GM19455 (cell line): Measurements from ENCODE around the gene SCAMP5.

Experiments
- ATAC-seq: cut with Tn5 transposase; IDR thresholded peaks from one replicate; pipeline ENCODE4 v1.9.1; 2021; ENCODE audit not compliant: unreplicated experiment

The SCAMP5 gene

DNA sequence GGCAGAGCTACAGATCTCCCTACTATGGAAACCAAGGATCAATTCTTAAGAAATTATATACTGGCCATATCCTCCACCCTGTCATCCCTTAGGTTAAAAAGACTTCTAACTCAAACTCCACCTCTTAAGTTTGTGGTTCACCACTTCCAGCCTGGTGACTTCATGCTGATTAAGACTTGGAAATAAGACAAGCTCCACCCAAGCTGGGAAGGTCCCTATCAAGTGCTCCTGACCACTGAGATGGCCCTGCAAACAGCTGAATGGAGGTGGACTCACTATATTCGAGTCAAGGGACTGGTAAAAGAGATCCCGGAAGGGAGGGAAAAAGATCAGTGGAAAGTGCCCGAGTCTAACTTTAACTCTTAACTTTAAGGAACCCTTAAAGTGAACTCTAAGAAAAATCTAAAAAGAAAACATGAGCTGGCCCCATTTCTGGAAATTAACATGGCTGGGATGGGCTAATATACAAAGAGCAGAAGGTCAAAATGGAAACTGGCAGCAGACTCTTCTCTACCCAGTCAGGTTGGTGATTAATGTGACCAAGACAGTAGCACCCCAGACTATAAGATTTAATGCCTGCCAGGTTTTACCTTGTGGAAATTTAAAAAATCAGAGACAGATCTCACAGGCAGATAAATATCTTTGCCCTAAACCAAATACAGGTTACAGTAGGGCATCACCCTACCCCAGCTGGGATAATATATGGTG is 71.9 kb downstream of the SCAMP5 start:
- no peak for ATAC-seq

DNA sequence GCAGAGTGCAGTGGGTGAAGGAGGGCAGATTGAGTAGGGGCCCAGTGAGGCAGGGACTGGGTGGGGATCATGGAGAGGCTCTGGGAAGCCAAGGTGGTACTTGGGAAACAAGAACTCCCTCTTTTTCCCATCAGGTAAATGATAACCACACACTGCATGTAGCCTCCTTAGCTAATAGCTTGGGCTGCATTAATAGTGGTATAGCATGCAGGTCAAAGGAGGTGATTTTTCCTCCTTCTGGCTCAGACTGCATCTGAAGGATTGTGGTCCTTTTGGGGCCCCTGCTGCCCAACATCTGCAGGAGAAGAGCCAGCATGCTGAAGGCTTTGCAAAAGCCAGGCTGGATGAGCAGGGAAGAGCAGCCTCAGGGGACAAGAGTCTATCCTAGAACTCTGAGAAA is 73.4 kb downstream of the SCAMP5 start:
- no peak for ATAC-seq

DNA sequence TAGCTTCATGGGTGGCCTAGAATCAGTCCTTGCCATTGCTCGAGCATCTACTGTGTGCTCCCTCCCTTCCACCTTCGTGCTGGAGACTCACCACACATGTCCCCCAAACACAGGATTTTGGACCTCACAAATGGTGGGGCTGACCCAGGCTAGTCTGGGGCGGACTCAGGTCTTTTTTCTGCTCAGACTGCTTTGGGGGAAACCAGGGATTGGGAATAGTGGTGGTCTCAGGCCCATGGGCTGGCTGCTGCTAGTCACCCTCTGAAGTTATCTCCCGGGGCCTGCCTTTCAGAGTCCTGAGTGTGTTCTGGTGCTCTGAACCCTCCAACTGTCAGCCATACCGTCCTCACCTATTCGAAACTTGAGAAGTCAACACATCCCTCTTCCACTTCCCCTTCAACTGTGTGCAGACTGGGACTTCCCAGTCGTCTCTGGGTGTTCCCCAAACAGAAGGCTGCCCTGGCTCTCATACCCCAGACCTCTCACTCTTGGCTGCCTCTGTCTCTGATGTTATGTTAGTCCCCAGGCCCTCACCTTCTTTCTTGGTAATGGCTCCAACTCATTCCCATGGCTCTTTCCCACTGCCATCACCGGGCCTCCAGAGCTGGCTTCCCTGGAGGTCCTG is 74.0 kb downstream of the SCAMP5 start:
- peak; percentile 63 for ATAC-seq

DNA sequence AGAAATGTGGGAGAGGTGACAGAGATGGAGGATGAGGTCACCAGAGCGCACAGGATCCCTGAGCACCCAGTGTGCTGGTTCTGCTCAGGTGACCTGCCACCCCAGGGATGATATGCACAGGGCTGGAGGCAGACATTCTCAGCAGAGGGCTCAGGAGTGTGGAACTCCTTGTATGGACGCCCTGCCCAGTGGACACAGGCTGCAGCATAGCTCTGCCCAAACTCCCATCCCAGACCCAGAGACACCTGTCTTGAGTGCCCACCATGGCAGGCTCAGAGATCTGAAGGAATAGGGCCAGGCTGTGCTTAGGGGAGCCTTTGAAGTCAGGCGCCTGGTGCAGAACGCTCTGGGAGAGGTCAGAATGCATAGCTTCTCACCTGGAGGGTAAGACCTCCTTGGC is 75.3 kb downstream of the SCAMP5 start:
- ATAC-seq, result no peak
